Superior temporal gyrus (tissue), 1 donor: ENCODE data around the gene NELL1.
"Not testable (repeated sequence)": the region's sequence is repeated elsewhere in the genome, so short reads cannot be mapped to it uniquely, and the experiment has no call there.

Source experiments
- DNase-seq: peaks from one replicate; pipeline ENCODE4 v3.0.0-alpha.2; 2016; ENCODE audit errors: extremely low spot score

The NELL1 gene

GRCh38 chr11:21198498-21198897, 529.1 kb downstream of the NELL1 start:
- no peak for DNase-seq

- DNase-seq = no peak
Measured at GRCh38 chr11:21205205-21205604, 535.8 kb downstream of the NELL1 start.

- DNase-seq = no peak
Measured at GRCh38 chr11:21225860-21226259, 556.5 kb downstream of the NELL1 start.

GRCh38 chr11:21229224-21229623, 559.8 kb downstream of the NELL1 start:
- no peak for DNase-seq

GRCh38 chr11:21250196-21250595, 580.8 kb downstream of the NELL1 start:
- no peak for DNase-seq

- DNase-seq = no peak
Measured at GRCh38 chr11:21254055-21254454, 584.7 kb downstream of the NELL1 start.

- DNase-seq = no peak
Measured at GRCh38 chr11:21254790-21255189, 585.4 kb downstream of the NELL1 start.

GRCh38 chr11:21257461-21257860, 588.1 kb downstream of the NELL1 start:
- DNase-seq = no peak

- DNase-seq = no peak
Measured at GRCh38 chr11:21258414-21258813, 589.0 kb downstream of the NELL1 start.

- DNase-seq = no peak
Measured at GRCh38 chr11:21260101-21260500, 590.7 kb downstream of the NELL1 start.

GRCh38 chr11:21262992-21263391, 593.6 kb downstream of the NELL1 start:
- no peak for DNase-seq

GRCh38 chr11:21264125-21264524, 594.7 kb downstream of the NELL1 start:
- DNase-seq = no peak

GRCh38 chr11:21268036-21268435, 598.6 kb downstream of the NELL1 start:
- DNase-seq = no peak

GRCh38 chr11:21272139-21272538, 602.8 kb downstream of the NELL1 start:
- not testable (repeated sequence) for DNase-seq

- no peak for DNase-seq
Measured at GRCh38 chr11:21278840-21279239, 609.5 kb downstream of the NELL1 start.

- no peak for DNase-seq
Measured at GRCh38 chr11:21285104-21285503, 615.7 kb downstream of the NELL1 start.

- no peak for DNase-seq
Measured at GRCh38 chr11:21289686-21290085, 620.3 kb downstream of the NELL1 start.

GRCh38 chr11:21295508-21295907, 626.1 kb downstream of the NELL1 start:
- DNase-seq = peak; percentile 11

- no peak for DNase-seq
Measured at GRCh38 chr11:21301981-21302380, 632.6 kb downstream of the NELL1 start.

- no peak for DNase-seq
Measured at GRCh38 chr11:21306739-21307358, 637.5 kb downstream of the NELL1 start.

- DNase-seq = no peak
Measured at GRCh38 chr11:21307874-21308273, 638.5 kb downstream of the NELL1 start.

- DNase-seq = no peak
Measured at GRCh38 chr11:21316591-21316990, 647.2 kb downstream of the NELL1 start.

- no peak for DNase-seq
Measured at GRCh38 chr11:21321072-21321471, 651.7 kb downstream of the NELL1 start.

GRCh38 chr11:21321530-21321929, 652.1 kb downstream of the NELL1 start:
- DNase-seq = no peak
